Activated CD4-positive, CD25-positive, alpha-beta regulatory T cell treated with anti-CD3 and anti-CD28 coated beads, Interleukin-2, amount 50 U/mL, for 16 hours (primary cell): Measurements from ENCODE around the gene NIPA2.

Experiments
- DNase-seq: peaks from one replicate; pipeline ENCODE4 v3.0.0-alpha.2; 2020; ENCODE audit warnings: low read depth, low spot score

Gene NIPA2

GRCh38 chr15:22902578-22902977, 64.1 kb downstream of the NIPA2 start:
- DNase-seq: no peak

DNA sequence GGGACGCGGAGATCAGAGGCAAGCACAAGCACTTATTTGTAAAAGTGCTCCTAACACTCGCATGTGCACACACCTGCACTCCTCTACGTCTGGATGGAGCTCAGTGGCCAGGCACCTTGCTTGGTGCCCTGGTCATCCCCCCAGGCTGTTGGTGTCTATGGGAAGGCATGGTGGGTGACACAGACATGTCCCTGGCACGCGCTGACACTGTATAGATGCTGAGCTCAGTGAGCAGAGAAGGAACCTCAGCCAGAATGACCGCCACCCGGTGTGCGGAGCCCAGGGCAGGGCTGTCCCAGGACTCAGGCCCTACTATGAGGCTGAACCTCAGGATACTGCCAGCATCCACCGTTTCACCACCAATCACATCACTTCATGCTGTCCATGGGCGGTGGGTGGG, 64.5 kb downstream of the NIPA2 start:
- no peak for DNase-seq

- no peak for DNase-seq
Measured at GRCh38 chr15:22903427-22903826, 65.0 kb downstream of the NIPA2 start.

DNA sequence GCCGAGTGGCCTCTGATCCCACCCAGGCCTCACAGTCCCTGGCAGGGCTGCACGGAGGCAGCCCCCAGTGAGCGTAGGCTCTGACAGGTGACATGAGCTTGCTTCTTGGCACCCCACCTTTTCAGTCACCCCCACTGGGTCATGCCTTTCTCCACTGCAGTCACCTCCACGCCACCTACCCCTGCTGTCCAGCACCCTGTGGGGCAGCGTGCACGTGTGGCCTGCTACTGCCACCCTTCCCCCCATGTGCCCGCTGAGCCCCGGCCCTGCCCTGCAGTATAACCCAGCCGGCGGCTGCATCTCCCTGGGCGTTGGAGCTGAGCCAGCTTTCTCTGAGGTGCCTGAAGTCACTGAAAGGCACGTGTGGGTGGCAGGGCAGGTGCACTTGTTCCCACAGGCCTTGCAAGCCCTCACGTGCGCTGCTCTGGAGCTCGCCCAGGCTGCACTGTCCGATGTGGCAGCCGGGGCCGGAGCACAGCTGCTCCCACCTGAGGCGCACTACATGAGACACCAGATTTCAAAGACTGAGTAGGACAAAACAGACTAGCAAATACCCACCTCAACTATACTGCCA, 65.6 kb downstream of the NIPA2 start:
- DNase-seq: no peak

- no peak for DNase-seq
Measured at GRCh38 chr15:22904736-22905135, 66.3 kb downstream of the NIPA2 start.

DNA sequence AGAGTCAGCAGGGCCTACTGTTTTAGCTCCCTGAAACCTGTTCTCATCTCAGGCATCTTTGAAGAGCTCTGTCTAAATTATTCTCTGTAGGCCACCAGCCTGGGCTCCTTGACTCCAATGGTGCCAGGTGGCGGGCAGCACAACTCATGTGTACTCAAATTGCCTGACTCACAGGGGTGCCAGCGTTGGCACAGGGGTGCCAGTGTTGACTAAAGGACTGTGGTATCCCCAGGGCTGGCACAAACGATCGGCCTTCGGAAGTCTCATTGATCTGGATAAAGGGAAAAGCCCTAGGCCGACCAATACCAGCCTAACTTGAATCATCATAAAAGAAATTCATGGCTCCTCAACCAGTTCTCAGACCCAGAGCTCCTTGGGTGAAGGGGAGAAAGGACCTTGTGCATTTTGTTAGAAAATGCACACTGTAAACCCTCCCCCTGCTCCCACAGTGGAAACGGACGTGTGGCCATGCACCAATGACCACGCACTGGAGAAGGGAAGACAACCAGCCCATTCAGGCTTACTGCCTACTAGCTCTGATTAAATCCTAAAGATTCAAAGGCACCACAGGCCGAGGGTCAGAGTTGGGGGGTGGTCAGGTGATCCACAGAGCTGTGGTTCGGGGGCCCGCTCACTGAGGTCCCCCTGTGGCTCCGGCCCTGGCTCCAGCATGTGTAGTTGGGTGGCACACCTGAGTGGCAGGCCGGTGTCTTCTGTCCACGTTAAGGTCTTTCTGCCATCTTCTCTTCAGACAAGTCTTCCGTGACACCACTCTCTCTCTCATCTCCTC, 68.9 kb downstream of the NIPA2 start:
- no peak for DNase-seq

DNA sequence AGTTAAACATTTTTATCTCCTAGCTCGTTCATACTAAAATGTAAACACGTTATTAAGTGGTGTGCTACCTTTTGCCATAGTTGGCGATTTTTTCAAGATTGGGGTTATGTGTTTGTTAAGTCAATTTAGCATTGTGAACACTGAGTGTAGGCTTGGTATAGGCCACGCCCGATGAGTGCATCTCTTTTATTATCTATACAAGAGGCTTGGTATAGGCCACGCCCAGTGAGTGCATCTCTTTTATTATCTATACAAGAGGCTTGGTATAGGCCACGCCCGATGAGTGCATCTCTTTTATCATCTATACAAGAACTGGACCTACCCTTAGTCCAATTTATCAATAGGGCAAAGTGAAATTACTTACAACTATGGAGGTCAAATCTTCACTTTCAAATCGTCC, 70.4 kb downstream of the NIPA2 start:
- DNase-seq: no peak

DNA sequence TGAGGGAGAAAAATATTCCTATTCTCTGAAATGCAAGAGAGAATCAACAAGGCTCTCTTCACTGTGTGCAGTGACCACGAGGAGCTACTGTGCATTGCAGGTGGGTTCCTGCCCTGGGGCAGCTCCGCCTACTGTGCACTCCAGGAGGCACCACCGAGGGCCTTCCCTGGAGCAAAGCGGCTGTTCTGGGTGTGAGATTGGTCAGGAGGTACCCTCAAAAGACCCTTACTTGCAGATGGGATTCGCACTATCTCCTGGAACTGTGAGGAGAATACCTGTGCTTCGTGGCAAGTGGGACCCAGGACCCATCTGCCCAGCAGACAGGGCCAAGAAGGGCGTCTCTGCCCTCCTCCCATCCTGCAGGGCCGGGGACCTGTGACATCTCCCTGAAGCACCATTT, 72.8 kb downstream of the NIPA2 start:
- no peak for DNase-seq

GRCh38 chr15:22912256-22912655, 73.8 kb downstream of the NIPA2 start:
- DNase-seq: no peak

DNA sequence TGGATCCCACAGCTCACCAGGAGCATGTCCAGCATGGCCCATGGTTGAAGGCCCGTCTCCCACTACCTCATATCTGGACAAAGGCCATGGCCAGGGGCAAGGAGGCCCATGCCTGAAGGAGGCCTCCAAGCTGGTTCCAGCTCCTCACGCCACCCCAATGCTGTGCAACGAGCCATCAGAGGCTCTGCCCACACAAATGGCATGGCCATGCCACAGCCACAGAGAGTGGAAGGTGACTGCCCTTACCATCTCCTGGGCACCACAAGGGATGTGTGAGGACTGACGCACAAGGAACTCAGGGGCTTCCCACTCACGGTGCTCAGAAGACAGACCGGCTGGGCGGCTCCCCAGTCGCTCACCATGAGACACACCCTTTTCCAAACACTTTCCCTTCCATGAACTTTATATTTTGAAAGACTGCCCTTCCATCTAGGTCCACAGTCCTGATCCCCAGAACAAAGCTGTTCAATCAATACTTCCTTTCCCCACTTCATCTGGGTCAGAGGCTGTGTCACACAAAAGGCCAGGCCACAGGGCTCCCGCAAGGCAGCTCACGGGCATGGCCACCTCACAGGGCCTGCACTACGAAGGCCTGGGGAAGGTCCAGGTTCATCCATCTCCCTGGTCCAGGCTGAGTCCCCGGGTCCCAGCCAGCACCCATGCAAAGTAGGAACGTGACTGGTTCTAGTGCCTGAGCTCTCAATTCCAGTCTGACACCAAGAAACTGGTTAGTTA, 75.3 kb downstream of the NIPA2 start:
- no peak for DNase-seq

- no peak for DNase-seq
Measured at GRCh38 chr15:22915866-22916515, 77.5 kb downstream of the NIPA2 start.

DNA sequence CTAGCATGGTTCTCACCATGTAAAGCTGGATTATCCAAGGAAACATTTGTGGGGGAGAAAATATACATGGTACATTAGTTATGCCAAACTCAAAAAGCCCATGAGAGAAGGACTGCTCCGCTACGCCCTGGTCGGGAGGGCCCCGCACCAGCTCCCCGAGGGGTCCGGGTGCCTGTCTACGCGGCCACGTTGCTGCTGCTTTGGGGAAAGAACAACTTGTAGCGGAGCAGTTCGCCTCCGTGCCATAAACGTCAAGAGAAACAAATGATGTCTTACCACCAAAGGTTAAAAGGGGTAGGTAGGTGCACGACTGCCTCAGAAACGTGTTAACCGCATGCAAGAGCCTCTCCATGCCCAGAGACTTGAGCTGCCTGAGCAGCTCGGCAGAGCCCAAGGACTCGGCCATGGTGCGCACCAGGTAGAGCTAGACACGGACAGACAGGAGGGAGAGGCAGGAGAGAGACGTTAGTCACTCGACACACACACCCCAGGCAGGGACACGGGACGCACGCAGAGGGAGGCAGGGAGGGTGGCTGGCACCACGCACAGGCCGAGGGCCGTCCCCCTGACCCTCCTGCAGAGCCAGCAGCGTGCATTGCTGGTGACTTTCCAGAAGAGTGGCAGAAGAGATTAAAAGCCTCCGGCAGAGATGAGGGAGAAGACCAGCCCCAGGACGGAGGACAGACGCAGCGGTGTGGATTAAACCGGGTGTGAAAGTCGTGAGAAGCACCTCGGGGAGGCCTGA, 78.3 kb downstream of the NIPA2 start:
- no peak for DNase-seq

- no peak for DNase-seq
Measured at GRCh38 chr15:22917556-22917955, 79.1 kb downstream of the NIPA2 start.
